Measurements from ENCODE around the gene ARFGEF2.
"Not testable (repeated sequence)": the region's sequence is repeated elsewhere in the genome, so short reads cannot be mapped to it uniquely, and the experiment has no call there.

The ARFGEF2 gene

DNA sequence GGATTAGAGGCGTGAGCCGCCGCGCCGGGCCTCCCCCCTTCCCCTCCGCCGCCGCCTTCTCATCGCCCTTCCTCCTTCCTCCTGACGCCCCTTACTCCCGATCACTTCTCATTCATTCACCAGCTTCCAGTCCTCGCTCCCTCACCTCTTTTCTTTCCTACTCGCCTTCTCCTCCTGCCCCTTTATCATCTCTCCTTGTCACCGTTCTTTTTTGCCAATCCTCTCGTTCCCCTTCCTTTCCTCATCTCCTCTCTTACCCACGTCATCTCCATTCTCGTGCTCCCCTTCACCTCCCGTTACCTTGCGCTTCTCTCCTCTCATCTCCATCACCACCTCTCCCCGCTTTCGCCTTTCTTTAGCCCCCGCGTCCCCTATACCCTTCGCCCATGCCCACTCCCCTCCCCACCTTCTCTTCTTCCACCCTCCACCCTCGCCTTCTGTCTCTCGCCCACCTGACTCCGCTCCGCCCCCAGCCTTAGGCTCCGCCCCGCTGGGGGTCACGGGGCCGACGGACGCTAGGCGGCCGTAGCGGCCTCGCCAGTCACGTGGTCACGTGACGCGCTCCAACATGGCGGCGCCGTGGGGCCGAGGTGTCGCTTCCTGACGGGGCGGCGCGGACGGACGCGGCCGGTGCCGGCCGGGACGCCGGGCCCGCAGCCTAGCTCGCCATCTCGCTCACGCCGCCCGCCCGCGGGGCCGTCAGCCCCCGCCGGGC lies at the start of gene ARFGEF2:
Gene ARFGEF2 (plus strand): TSS at position 544 of the 715 bp plus-strand sequence. CDS start 179 bp downstream, outside the sequence.
- peak; percentile 72 to 82 for DNase-seq

DNA sequence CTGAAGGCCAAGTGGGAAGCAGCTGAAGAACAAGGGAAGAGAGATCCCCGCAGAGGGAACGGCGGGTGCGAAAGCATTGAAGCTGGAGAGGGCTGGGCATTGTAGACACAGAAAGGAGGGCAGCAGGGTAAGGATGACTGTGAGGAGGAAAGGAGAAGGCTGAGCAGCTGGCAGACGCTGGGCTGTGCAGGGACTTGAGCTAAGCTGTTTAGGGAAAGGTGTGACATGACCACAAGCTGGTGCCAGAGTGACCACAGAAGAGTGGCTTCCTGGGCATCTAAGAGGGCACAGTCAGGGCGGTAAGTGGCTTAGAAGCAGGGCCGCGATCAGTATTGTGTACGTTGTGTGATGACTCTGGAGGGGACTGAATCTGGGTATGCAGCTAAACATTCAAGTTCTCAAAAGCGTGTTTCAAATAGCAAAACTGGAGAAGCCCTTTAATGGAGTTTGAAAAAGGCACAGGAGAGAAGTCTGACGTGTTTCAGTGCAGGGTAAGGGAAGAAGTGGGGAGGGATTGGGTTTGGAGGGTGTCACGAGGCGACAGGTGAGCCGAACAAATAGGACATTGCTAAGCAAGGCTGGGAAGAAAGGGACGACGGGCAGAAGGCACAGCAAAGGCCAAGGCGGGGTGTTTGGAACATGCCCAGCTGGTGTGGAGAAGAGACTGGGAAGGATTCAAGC lies 46.1 kb upstream of the ARFGEF2 start:
- no peak for DNase-seq

DNA sequence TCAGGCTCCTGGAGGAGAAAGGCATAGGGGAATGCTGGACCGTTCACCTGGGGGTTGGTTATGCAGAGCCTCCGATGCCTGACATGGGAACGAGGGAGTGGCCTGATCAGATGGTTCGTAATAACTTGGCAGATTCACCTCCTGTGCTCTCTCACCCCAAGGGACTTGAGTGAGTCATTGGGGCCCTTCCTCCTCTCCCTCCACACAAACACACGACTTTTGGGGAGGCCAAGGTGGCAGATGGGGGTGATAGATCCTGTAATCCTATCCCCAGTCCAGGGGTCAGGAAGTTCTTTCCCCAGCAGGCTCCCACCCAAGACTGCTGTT lies 45.6 kb upstream of the ARFGEF2 start:
- DNase-seq, result no peak

DNA sequence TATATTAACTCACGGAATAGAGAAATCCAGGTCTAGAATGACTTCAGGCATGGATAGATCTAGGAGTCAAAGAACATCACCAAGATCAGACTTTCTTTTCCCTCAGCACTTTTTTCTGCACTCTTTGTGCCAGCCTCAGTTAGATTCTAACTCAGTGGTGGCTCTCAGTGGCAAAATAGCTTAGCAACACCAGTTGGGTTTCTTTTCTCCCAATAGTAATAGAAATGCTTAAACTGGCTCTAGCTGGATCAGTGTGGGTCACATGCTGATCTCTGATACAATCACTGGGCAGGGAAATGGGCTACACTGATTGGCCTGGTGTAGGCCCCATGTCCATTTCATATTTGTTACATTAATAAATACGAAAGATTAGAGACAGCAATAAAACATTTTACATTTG lies 44.2 kb upstream of the ARFGEF2 start:
- no peak for DNase-seq

DNA sequence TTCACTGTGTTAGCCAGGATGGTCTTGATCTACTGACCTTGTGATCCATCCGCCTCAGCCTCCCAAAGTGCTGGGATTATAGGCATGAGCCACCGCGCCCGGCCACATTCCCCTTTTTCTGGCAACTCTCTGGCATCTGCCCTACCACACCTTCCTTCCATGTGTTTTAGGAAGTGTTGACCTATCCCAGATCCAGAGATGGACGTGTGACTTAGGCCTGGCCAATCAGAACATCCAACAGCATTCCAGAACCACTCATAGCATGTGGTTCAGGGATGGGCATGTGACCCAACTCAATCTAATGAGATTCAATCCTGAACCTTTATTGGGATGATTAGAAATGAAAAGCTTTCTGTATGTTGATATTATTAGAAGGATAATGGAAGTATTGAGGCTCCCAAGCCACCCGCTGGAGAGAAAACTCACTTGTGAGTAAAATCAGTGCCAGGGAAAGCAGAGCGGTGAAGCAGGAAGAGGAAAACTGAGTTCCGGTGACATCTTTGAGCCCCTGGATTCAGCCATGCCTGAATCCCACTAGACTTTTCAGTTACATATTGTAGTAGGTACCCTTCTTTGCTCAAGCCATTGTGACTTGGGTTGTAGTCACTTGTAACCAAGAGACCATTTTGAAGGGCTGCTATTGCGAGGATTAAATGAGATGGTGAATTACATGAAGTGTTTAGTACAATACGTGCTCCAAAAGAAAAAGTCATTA lies 42.8 kb upstream of the ARFGEF2 start:
- DNase-seq, result no peak

DNA sequence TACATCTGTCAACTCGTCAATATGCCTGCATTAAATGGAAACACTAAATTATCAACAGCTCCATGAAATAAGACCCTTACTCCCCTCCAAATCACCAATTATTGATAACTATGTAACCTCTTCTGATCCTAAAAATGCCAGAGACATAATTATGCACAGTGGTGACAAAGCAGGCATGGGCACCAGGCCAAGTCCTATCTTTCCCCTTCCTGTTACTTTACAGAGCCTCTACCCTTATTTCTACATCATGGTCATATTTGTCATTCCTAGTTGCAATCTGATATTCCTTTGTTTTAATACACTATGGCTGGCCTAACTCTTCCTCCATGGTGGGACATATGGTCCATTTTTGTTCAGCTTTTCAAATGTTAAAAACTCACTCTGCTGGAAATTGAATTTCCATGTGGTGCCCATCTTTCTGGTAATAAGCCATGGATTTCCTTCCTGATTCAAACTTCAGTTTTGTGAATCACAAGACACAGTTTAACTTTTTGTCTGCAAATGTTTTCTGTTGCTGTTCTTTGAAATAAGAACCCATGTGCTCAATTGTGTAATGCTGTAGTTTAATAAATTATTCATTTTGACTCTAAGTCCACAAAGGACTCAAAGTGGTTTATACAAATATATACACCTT lies 41.8 kb upstream of the ARFGEF2 start:
- DNase-seq, result no peak

DNA sequence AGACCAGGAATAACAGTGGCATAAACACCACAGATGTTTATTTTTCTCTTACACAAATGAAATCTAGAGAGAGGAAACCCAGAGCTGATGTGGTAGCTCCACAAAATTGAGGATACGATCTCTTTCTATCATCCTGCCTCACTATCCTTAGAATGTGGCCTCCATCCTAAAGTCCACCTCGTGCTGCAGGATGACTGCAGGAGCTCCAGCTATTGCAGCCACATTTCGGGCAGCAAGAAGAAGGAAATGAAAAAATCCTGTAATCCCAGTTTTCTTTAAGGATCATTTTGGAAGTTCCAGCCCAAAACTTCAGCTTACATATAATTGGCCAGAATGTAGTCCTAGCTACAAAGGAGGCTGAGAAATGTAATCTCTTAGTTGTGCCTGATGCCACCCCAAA lies 41.2 kb upstream of the ARFGEF2 start:
- no peak for DNase-seq

DNA sequence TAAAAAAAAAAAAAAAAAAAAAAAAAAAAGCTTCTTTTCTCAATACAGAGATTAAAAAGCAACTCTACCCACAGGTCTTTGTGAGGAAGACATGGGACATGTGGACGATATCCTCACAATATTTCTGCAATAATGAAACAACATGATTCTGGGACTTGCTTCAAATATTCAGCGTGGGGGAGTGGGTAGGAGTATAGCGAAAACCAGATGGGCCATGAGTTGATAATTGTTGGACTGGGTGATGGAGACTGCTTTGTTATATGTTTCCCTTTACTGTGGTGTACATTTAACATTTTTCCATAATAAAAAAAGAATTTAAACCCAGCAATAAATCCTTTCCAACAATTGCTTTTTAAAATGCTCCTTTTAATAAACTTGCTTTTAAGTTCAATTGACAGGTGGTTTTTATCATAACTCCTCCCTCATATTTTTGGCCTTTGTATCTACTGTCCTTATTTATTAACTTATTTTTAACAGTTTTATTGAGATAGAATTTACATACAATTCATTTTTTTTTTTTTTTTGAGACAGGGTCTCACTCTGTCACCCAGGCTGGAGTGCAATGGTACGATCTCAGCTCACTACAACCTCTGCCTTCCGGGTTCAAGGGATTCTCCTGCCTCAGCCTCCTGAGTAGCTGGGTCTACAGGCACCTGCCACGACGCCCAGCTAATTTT lies 40.4 kb upstream of the ARFGEF2 start:
- no peak for DNase-seq

DNA sequence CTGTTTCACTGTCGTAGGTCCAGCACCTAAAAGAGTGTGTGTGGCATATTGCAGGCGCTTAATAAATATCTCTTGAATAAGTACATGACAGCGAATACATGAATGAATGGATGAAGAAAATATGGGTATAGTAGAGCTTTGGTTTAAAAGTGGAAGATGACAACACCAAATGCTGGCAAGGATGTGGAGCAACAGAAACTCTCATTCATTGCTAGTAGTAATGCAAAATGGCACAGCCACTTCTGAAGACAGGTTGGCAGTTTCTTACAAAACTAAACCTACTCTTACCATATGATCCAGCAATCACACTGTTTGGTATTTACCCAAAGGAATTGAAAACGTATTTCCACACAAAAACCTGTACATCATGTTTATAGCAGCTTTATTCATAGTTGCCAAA lies 36.3 kb upstream of the ARFGEF2 start:
- DNase-seq, result no peak

DNA sequence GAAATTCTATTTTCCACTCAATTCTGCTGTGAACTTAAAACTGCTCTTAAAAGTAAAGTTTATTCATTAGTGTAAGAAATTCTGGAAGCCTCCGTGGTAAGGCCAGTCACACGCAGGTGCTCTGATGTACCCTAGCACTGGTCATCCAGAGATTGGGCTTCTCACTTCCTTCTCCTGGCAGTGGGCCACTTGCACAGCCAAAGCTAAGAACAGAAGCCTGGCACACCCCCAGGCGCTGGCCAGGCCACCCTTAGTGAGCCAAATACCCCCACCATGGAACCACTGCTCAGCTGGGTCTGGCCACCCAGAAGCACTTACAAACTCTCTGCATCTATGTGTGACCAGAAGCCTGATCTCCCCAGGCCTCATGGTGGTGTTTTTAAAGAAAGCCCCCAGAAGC lies 35.3 kb upstream of the ARFGEF2 start:
- no peak for DNase-seq

DNA sequence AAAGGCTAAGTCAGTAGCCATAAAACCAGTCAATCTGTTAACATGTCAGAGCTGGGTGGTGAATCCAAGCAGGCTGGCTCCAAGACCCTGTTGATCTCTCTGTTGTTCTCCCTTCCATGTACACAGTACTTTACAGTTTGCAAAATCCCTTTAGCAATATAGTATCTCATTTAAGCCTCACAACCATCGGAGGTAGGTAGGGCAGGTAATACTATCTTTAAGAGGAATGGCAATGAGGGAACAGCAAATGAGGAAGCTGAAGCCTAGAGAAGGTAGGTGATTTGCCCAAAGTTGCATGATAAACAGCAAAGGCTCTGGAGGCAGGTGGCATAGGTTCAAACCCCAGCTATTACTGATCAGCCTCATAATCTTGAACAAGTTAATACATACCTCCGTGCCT lies 34.7 kb upstream of the ARFGEF2 start:
- DNase-seq, result no peak

DNA sequence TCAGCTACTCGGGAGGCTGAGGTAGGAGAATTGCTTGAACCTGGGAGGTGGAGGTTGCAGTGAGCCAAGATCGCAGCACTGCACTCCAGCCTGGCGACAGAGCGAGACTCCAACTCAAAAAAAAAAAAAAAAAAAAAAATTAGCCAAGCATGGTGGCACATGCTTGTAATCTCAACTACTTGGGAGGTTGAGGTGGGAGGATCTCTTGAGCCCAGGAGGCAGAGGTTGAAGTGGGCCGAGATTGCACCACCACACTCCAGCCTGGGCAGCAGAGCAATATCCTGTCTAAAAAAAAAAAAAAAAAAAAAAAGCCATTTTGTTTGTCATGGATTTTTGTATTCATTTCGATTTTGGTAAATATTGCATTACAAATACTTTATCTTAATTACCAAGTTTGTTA lies 33.0 kb upstream of the ARFGEF2 start:
- not testable (repeated sequence) for DNase-seq

DNA sequence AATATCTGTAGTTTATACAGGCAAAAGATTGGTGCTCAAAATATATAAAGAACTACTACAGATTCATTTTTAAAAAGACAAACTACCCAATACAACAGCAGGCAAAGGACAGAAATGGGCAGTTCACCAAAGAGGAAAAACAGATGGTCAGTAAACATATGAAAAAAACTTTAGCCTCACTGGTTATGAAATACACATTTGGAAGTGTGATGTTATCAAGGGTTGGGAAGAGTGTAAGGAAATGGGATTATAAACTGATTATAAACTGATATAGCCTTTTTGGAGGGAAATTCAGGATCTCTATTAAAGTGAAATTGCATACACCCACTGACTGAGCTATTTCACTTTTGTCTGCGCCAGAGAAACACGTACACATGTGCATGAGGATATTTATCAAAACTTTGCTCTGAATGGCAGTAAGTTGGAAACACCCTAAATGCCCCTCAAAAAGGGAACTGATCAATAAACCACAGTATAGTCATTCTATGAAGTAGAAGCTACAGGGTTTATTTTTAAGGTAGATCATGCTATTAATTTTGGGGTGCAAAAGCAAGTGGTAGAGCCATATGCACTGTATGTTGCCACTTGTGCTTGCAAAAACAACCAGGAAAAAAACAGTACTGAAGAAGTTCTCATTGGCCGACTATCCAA lies 32.2 kb upstream of the ARFGEF2 start:
- DNase-seq, result no peak

DNA sequence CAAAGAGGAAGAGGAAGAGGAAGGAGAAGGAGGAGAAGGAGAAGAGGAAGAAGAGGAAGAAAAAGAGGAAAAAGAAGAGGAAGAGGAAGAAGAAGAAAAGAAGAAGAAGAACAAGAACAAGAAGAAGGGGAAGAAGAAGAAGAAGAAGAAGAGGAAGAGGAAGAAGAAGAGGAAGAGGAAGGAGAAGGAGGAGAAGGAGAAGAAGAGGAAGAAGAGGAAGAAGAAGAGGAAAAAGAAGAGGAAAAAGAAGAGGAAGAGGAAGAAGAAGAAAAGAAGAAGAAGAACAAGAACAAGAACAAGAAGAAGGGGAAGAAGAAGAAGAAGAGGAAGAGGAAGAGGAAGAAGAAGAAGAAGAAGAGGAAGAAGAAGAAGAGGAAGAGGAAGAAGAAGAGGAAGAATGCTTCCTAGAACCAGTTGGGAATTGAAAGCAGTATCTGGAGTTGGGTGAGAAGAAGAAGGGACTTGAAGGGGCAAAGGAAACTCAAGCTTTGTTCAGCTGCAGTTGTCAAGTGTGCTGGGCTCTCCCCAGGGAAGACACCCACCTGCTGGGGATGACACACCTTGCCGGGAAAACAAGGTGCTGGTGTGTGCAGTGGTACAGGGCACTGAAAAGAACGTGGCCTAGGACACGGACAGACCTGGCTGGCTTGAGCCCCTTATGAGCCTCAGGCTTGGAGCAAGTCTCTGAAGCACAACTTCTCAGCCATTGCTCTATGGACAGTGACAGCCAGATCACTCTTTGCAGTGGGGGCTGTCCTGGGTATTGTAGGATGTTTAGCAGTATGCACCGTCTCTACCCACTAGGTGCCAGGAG lies 30.1 kb upstream of the ARFGEF2 start:
- no peak for DNase-seq

DNA sequence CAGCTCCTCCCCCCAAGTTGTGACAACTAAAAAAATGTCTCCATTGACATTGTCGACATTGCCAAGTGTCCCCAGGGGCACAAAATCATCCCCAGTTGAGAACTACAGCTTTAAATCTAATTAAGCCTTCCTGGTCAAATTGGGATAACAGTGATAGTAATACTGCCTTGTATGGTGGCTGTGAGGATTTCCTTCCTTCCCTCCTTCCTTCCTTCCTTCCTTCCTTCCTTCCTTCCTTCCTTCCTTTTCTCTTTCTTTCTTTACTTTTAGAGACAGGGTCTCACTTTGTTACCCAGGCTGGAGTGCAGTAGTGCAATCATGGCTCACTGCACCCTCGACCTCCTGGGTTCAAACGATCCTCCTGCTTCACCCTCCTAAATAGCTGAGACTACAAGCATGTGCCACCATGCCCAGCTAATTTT lies 29.5 kb upstream of the ARFGEF2 start:
- no peak for DNase-seq

DNA sequence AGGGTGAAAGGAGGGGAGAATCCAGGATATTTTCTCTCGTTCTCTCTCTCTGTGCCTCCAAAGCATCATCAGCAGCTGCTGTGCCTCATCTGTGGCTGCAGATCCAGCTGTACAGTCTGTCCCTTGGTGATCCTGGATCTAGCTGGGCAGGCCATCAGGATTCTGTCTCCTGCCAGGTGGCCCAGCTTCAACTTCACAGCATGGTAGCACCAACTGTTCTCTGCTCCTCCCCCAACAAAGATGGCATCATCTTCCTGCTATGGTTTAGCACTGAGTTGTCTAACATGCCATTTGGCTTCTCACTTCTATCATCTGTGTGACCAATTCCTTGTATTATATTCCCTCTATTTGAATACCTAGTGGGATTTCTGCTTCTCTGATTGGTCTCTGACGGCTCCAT lies 28.6 kb upstream of the ARFGEF2 start:
- no peak for DNase-seq

DNA sequence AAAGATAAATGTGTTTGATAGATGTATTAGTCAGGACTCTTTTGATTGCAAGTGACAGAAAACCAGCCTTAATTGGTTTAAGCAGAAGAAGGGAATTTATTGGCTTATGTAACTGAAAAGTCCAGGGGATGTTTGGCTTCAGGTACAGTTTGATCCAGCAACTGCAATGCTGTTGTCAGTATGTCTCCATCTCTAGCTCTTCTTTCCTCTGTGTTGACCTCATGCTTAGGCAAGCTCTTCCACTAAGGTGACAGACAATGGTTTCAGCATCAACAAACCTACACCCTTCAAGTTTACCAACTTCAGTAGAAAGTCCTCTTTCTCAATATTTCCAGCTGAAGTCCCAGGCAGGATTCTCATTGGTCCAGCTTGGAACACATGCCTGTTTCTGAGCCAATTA lies 28.1 kb upstream of the ARFGEF2 start:
- no peak for DNase-seq

DNA sequence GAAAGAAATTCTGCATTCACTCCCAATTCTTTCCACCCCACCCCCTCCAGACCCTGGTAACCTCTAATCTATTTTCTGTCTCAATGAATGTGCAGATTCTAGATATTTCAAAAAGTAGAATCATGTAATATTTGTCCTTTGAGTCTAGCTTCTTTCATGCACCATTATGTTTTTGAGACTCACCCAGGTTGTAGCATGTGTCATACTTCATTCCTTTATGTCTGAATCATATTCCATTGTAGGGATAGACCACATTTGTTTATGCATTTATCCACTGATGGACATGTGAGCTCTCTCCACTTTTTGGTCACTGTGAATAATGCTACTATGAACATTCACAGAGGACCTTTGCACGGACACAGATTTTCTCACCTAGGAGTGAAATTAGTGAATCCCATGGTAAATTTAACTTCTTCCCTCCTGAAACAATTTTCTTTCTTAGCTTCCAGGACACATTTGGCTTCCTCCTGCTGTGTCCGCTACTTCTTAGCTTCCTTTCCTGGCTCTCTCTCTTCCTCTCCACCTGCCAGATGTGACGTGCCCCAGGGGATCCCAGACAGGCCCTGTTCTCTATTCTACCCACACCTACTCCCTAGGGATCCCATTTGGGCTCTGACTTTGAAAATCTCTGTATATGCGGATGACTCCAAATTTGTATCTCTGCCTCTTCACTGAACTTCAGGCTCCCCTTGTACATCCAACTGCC lies 24.1 kb upstream of the ARFGEF2 start:
- DNase-seq, result no peak

DNA sequence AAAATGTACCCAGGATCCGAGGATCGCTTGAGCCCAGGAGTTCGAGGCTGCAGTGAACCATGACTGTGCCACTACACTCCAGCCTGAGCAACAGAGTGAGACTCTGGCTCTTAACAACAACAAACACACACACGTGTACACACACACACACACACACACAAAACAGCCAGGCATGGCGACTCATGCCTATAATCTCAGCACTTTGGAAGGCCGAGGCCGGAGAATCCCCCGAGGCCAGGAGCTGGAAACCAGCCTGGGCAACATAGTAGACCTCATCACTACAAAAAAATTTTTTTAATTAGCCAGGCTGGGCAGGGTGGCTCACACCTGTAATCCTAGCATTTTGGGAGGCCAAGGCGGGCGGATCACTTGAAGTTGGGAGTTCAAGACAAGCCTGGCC lies 23.3 kb upstream of the ARFGEF2 start:
- DNase-seq, result no peak

DNA sequence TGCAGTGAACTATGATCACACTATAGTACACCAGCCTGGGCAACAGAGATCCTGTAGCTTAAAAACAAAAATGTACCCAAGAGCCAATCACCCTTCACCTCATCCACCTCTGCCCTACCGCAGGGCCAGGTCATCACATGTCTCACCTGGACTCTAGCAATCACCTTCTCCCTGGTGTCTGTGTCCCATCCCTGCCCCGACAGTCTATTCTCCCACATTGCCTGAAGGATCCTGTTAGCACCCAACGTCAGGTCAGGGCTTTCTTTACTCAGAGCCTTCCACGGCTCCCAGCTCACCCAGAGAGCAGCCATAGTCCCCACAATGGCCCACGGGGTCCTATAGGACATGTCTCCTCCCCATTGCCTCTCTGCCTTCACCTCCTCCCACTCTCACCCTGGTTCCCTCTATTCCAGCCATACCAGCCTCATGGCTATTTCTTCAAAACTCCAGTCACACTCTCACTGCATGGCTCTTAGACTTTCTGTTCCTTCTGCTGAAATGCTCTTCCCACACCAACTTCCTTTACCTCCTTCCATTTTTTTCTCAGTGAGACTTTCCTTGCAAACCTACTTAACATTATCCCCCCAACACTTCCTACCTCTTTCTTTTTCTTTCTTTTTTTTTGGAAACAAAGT lies 22.5 kb upstream of the ARFGEF2 start:
- no peak for DNase-seq

DNA sequence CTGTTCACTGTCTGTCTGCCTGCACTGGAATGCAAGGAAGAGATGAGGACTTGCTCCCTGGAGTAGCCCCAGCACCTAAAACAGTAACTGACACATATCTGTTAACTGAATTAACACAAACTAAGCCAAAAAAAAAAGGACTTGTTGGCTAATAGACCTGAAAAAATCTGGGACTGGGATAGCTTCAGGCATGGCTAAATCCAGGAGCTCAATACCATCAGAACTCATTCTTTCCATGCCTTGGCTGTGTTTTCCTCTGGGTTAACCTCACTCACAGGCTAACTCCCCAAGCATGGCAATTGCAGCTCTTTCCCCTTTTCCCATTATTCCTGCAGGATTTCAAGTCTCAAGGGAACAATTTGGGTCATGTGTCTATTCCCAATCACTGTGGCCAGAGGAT lies 21.6 kb upstream of the ARFGEF2 start:
- DNase-seq, result no peak
